GM11168 (cell line): ENCODE measurements around the gene KLK11.

Experiments
- in situ Hi-C: fragments of 300-500 bp; cut with MboI; formaldehyde crosslinking; loops from one replicate; pipeline ENCODE4 v1.12.0; 2022; ENCODE audit warnings: low sequenced_read_pairs; ENCODE audit not compliant: unreplicated experiment

Gene KLK11

DNA sequence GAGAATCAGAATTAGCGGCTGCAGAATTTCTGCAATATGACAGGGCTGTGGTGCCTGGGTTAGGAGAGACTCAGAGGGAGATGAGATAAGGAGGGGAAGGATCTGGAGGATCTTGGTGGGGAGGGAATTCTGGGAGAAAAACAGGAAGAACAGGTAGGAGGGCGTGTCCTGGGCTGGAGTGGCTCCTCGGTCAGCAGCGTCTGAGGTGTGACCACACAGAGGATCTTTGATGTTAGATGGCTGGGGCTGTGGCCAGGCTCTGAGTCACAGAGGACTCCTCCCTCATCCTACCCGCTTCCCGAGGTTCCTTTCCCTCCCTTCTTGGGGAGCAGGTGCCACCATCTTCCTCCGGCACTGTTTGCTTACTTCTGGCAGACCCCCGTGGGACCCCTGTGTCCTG is 50.6 kb downstream of the KLK11 start:
- in situ Hi-C loops = no loop called here

DNA sequence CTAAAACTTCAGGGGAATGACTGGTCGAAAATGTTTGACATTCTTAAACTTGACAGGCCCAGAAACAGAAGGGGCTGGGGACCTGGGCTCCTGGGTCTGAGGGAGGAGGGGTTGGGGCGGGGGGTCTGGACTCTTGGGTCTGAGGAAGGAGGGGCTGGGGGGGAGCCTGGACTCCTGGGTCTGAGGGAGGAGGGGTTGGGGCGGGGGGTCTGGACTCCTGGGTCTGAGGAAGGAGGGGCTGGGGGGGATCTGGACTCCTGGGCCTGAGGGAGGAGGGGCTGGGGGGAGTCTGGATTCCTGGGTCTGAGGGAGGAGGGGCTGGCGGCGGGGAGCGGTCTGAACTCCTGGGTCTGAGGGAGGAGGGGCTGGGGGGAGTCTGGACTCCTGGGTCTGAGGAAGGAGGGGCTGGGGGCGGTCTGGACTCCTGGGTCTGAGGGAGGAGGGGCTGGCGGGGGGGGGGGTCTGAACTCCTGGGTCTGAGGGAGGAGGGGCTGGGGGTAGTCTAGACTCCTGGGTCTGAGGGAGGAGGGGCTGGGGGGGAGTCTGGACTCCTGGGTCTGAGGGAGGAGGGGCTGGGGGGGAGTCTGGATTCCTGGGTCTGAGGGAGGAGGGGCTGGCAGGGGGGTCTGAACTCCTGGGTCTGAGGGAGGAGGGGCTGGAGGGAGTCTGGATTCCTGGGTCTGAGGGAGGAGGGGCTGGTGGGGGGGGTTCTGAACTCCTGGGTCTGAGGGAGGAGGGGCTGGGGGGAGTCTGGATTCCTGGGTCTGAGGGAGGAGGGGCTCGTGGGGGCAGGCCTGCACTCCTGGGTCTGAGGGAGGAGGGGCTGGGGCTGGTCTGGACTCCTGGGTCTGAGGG is 51.5 kb downstream of the KLK11 start:
- in situ Hi-C loops = no loop called here

DNA sequence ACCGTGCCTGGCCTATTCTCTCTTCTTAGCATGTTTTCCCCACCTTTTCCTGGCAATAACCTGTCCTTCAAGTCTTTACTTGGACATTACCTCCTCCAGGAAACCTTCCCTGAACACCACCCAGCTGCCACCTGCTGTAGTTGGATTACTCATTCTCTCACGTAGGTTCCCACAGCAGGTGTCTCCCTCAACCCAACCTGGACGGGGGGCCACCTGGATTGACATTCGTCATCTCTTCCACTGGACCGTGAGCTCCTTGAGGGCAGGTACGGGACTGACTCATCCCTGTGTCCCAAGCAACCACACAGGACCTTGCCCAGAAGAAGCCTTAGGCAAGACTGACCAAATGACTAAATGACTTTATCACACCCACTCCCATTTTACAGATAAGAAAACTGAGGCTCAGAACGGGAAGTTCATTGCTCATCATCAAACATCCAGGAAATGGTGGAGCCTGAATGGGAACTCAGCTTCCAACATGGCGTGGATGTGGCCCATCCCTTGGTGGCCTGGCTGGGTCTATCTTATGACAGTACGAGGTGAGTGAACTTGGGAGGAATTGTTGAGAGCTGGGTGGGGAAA is 53.5 kb downstream of the KLK11 start:
- in situ Hi-C loops = no loop called here
